Measurements from ENCODE around the gene OCSTAMP. TPM values are rescaled to one million over a fixed set of nuclear protein-coding genes. Genes with fewer than 3 reads are reported as not detected.

Gene OCSTAMP
- total and polyA plus RNA-seq, 7 donors, result not detected

GRCh38 chr20:46554828-46555227 is 4.4 kb upstream of the OCSTAMP start:
- H3K4me1 ChIP-seq, result no peaks in the 10 kb centered on the region
- intact Hi-C loops (cut with DNase I), result no loop called here
- 67 to 72% (median 68%) methylated on average over 3 of the region's 3 CpGs for WGBS, 3 donors
- no peak overlapping the region for H3K27ac ChIP-seq
- no peak for TF ChIP-seq CTCF (IDR thresholded peaks at IDR 0.05)
- ATAC-seq (no peak), DNase-seq (no peak)
- peaks cover 0 to 3% (median 0%) of the 10 kb centered on the region in 3 donors for H3K27me3 ChIP-seq (ENCODE audit: insufficient read depth in 3 of 3, low read length in 2 of 3)
- H3K36me3 ChIP-seq (ENCODE audit: insufficient read depth in 1 of 2, low read depth in 1 of 2), result no peaks in the 10 kb centered on the region
- H3K4me3 ChIP-seq, result no peak overlapping the region
- H3K9me3 ChIP-seq, result no peaks in the 10 kb centered on the region

GRCh38 chr20:46553926-46554325 is 3.5 kb upstream of the OCSTAMP start:
- H3K27ac ChIP-seq, result no peak overlapping the region
- peaks cover 0 to 1% (median 0%) of the 10 kb centered on the region in 3 donors for H3K27me3 ChIP-seq (ENCODE audit: insufficient read depth in 3 of 3, low read length in 2 of 3)
- WGBS, 3 donors, result 86 to 91% (median 89%) methylated on average over 3 of the region's 3 CpGs
- no peaks in the 10 kb centered on the region for H3K4me1 ChIP-seq
- TF ChIP-seq CTCF (IDR thresholded peaks at IDR 0.05), result no peak
- no peaks in the 10 kb centered on the region for H3K36me3 ChIP-seq (ENCODE audit: insufficient read depth in 1 of 2, low read depth in 1 of 2)
- H3K4me3 ChIP-seq, result no peak overlapping the region
- no peak for ATAC-seq
- no peak for DNase-seq
- intact Hi-C loops (cut with DNase I), result no loop called here
- H3K9me3 ChIP-seq, result no peaks in the 10 kb centered on the region

- ATAC-seq (no peak), DNase-seq (no peak)
- no peak for TF ChIP-seq CTCF (IDR thresholded peaks at IDR 0.05)
- Histone ChIP-seq H3K4me1 (no peaks in the 10 kb centered on the region), H3K27me3 (ENCODE audit: insufficient read depth in 3 of 3, low read length in 2 of 3) (peaks cover 0 to 1% (median 0%) of the 10 kb centered on the region in 3 donors), H3K9me3 (no peaks in the 10 kb centered on the region), H3K27ac (no peak overlapping the region), H3K36me3 (ENCODE audit: insufficient read depth in 1 of 2, low read depth in 1 of 2) (no peaks in the 10 kb centered on the region), H3K4me3 (no peak overlapping the region)
- 65 to 77% (median 77%) methylated on average over 4 of the region's 4 CpGs for WGBS, 3 donors
- intact Hi-C loops (cut with DNase I), result no loop called here
These were observed 2.3 kb upstream of the OCSTAMP start for GRCh38 chr20:46552460-46553420.

GRCh38 chr20:46551522-46552381 is 1.3 kb upstream of the OCSTAMP start:
- Histone ChIP-seq H3K4me1 (no peaks in the 10 kb centered on the region), H3K36me3 (ENCODE audit: insufficient read depth in 1 of 2, low read depth in 1 of 2) (no peaks in the 10 kb centered on the region), H3K9me3 (no peaks in the 10 kb centered on the region), H3K27me3 (ENCODE audit: insufficient read depth in 3 of 3, low read length in 2 of 3) (no peaks in the 10 kb centered on the region), H3K27ac (no peak overlapping the region), H3K4me3 (no peak overlapping the region)
- no peak for ATAC-seq
- no peak for DNase-seq
- WGBS, 3 donors, result 77 to 81% (median 81%) methylated on average over 12 of the region's 12 CpGs
- no peak for TF ChIP-seq CTCF (IDR thresholded peaks at IDR 0.05)
- intact Hi-C loops (cut with DNase I), result no loop called here
